Measurements from ENCODE around the gene FARS2.
"Not testable (repeated sequence)": the region's sequence is repeated elsewhere in the genome, so short reads cannot be mapped to it uniquely, and the experiment has no call there.

Gene FARS2

GRCh38 chr6:5765141-5765760 is 503.9 kb downstream of the FARS2 start:
- no peak for DNase-seq (ENCODE audit: low read depth)

DNA sequence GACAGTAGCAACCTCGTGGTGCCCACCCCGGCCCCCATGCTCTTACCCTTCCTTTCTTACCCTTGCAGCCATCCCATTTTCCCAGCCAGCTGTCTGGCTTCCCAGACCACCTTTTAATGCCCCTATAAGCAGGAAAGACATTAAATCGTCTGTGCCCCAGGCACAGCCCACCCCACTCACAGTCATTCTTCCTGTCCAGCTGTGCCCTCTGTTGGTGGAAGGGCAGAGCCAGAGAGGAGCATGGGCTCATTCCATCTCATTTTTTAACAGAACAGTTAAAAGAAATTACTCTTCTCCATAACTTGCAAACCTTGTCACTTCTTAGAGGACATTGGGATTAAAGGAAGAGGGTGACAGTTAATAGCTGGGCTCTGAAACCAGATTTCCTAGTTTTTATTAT is 504.9 kb downstream of the FARS2 start:
- DNase-seq (ENCODE audit: low read depth): no peak

DNA sequence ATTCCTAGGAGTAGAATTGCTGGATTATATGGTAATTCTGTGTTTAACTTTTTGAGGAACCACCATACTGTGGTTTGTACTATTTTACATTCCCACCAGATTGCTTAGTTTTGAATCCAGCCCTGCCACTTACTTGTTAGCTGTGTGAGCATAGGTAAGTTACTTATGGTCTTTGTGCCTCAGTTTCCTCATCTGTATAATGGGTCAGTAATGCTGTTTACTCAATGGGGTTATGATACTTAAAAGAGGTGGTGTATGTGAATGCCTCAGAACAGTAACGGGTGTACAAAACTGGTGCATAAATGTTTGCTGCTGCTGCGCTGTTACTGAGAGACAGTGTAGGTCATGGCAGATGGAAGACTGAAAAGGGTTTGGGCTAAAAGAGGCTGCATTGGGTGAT is 506.2 kb downstream of the FARS2 start:
- no peak for DNase-seq (ENCODE audit: low read depth)

- no peak for DNase-seq (ENCODE audit: low read depth)
Measured at GRCh38 chr6:5771211-5771610, 509.9 kb downstream of the FARS2 start.

DNA sequence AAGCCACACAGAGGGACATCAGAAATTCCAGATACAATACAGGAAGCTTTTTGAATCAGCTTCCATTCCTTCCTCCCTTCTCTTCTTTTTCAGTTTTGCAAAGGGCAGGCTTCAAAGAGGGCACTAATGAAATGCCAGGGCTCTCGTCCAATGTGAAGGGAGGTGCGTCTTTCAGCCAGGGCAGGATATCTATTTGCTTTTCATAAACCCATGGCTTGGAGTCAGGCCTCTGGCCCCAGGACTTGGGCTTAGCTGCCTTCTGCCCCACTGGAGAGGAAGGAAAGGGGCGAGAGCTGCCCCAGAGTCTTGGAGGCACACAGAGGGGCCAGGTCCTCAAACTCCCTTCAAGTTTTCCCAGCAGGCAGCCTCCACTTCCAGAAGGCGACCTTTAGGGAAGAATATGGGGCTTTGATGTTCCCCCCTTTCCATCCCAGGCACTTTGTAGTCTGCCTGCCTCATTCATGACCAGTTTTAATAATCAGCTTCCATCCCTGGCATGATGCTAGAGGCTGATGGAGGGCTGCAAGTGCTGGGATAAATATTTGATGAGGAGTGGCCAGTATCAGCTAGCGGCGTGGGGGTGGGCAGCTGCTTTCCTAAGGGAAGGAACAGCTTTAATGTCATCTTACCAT is 510.6 kb downstream of the FARS2 start:
- no peak for DNase-seq (ENCODE audit: low read depth)

- no peak for DNase-seq (ENCODE audit: low read depth)
Measured at GRCh38 chr6:5772408-5773120, 511.3 kb downstream of the FARS2 start.

DNA sequence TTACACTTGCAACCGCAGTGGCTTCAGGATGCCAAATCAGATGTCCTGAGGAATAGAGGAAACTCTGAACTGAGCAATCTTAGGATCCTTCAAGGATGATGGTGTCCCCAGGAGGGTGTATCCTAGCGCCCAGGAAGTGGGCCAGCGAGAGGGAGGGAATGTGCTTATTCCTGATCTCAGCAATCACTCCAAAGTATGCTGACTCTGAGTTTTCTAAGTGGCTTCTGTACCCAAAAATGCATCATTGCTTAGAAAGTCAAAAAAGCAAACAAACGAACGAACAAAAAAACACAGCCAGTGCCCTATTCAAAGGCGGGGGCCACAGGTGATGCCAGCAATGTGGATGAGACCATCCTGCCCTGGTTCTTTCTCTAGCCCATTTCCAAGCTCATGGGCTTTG is 514.8 kb downstream of the FARS2 start:
- no peak for DNase-seq (ENCODE audit: low read depth)

- no peak for DNase-seq (ENCODE audit: low read depth)
Measured at GRCh38 chr6:5776706-5777390, 515.5 kb downstream of the FARS2 start.

DNA sequence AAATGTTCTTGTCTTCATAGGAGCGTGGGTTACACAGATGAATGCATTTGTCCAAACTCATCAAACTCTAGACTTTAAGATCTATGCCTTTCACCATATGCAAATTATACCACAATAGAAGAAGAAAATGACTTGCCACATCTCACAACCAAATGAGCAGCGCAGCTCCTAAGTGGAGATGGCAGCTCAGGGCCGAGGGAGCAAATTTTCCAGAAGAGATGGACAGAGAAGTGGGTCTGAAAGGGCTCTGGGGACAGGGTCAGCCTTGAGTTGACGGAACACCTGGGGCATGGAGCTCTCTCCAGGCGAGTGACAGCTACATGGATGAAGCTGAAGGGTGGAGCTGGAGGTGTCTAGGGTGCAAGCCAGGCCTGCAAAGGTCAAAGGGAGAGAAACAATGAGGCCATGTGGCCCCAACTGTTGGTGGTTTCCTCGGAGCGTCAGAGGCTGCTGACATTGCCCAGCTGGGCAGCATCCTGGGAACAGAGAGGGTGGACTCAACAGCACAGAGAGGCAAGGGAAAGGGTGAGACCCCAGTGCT is 517.1 kb downstream of the FARS2 start:
- DNase-seq (ENCODE audit: low read depth): no peak

- DNase-seq (ENCODE audit: low read depth): no peak
Measured at GRCh38 chr6:5778906-5779305, 517.6 kb downstream of the FARS2 start.

DNA sequence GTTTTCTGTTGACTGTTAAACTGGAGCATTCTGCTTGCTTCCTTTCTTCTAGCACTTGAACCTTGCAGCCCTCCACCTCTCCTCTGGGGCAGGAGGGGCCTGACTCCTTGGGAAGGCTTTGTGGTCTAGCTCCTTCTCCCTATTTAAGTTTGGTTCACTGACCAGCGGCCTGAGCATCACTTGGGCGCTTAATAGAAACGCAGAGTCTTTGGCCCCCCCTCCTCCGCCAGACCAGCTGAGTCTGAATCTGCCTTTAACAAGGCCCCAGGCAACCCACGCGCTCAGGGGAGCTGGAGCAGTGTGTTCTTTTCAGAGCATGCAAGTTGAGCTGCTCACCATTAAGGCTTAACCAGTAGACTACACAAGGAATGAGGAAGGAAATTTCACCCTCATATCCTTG is 519.7 kb downstream of the FARS2 start:
- no peak for DNase-seq (ENCODE audit: low read depth)

GRCh38 chr6:5781966-5782556 is 520.7 kb downstream of the FARS2 start:
- no peak for DNase-seq (ENCODE audit: low read depth)

- DNase-seq (ENCODE audit: low read depth): no peak
Measured at GRCh38 chr6:5782783-5783547, 521.7 kb downstream of the FARS2 start.

- no peak for DNase-seq (ENCODE audit: low read depth)
Measured at GRCh38 chr6:5783584-5784089, 522.3 kb downstream of the FARS2 start.

GRCh38 chr6:5785249-5785648 is 523.9 kb downstream of the FARS2 start:
- no peak for DNase-seq (ENCODE audit: low read depth)

DNA sequence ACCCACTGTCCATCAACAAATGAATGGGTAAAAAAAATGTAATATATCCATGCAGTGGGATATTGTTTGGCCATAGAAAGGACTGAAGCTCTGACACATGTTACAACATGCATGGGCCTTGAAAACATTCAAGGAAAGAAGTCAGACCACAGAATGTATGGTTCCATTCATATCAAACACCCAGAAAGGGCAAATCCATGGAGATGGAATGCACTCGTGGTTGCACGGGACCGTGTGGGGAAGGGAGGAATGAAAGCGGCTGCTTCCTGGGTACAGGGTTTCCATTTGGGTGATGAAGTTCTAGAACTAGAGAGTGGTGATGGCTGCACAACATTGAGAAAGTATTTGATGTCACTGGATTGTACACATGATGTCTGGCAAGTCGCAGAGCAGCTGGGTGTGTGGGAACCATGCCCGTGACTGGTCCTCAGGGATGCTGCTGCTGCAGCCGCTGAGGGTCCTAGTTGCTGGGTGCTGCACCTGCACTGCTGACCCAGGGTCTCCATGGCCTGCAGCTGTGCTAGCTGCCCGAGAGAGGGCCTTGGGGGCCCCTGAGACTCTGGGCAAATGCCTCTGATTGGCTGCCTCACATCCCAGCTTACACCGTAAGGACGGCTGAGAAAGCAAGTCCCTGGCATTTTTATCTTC is 525.1 kb downstream of the FARS2 start:
- no peak for DNase-seq (ENCODE audit: low read depth)

- DNase-seq (ENCODE audit: low read depth): no peak
Measured at GRCh38 chr6:5786969-5787720, 525.8 kb downstream of the FARS2 start.

DNA sequence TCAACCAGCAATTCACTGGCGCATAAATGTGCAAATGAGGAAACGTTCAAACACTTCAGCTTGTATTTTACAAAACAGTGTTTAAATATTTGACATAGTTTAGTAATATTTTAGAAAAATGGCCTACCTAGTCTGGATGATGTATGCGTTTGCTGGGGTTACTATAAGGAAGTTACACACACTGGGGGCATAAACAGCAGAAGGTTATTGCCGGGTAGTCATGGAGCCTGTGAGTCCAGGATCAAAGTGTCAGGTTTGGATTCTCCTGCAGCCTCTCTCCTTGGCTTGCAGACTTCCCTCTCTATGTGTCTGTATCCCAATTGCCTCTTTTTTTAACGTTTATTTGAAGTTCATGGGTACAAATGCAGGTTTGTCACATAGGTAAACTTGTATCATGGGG is 528.1 kb downstream of the FARS2 start:
- not testable (repeated sequence) for DNase-seq (ENCODE audit: low read depth)

DNA sequence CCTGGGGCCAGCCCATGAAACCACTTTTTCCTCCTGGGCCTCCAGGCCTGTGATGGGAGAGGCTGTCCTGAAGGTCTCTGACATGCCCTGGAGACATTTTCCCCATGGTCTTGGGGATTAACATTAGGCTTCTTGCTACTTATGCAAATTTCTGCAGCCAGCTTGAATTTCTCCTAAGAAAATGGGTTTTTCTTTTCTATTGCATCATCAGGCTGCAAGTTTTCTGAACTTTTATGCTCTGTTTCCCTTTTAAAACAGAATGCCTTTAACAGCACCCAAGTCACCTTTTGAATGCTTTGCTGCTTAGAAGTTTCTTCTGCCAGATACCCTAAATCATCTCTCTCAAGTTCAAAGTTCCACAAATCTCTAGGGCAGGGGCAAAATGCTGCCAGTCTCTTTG is 535.2 kb downstream of the FARS2 start:
- not testable (repeated sequence) for DNase-seq (ENCODE audit: low read depth)

GRCh38 chr6:5806406-5806805 is 545.1 kb downstream of the FARS2 start:
- not testable (repeated sequence) for DNase-seq (ENCODE audit: low read depth)
